HG02884 (cell line): ENCODE data around the gene ZNF503.
A peak's percentile ranks its signal among the peaks of the same experiment; 100 is the strongest.
"Not testable (repeated sequence)": the region's sequence is repeated elsewhere in the genome, so short reads cannot be mapped to it uniquely, and the experiment has no call there.

Experiments
- ATAC-seq: cut with Tn5 transposase; IDR thresholded peaks from one replicate; pipeline ENCODE4 v1.9.1; 2021; ENCODE audit warnings: mild to moderate bottlenecking, moderate library complexity; ENCODE audit not compliant: unreplicated experiment

Gene ZNF503

DNA sequence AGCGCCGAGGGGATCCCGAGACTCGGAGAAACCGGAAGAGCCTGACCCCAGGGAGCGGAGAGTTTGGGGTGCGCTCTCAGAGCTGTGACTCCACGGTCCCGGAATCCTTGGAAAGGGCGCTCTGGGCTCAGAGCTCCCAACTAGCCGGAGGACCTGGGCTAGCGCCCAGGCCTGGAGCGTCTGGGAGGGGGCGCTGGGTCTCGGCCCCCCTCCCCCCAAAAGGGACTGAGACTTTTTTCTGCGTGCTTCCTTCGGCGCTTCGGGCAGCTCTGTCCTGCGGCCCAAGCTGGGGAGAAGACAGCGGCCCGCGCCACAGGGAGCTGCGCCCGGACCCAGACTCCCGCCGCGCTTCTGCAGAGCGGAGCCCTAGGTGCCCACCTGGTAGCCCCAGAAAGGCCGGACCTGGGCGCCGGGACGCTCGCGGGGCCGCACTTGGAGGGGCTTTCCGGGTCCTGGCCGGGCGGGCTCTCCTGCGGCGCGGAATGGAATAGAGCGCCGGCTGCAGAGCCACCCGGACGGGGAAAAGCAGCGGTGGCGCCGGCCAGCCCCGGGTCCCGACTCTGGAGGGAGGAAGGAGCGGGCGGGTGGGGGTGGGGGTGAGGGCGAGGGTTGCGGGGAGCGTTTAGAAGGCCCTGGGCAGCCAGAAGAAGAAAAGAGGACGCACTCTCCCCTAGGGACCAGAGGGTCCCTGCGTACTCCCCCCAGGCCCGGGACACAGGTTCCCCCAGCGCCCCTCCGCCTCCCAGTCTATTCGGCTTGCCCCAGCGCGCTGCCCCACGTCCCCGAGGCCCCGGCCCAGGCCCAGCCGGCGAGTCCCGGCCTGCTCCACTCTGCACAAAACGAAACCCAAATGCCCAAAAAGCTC, 4.7 kb downstream of the ZNF503 start:
- ATAC-seq, result no peak

DNA sequence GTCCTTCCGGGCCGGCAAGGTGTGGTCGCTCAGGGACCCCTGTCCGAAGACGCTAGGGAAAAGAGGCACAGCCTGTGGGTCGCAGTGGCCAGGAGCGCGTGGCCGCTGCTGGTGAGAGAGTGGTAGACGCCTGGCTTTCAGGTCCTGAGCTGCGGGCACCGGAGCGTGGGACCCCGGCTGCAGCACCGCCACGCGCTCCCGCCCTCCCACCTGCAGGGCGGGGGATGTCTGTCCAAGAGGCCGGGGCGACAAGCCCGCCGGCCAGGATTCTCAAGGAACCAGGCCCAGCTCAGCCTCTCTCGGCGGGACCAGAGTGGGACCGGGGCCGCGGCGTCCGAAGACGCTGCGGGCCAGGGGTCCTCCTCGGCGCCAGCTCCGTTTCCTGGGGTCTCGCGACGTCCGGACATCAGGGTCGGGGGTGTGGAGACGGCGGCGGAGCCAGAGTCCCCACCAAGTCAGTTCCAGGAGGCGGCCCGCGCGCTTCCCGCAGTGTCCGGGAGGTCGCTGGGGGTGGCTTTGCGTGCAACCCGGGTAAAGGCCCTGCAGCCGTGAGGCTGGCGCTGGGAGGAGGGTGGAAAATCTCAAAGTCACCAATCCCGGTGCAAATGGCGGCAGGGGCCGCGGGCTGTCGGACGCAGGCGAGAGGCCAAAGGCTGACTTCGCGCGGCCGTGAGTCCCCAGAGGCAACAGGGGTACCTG, 5.5 kb downstream of the ZNF503 start:
- no peak for ATAC-seq

DNA sequence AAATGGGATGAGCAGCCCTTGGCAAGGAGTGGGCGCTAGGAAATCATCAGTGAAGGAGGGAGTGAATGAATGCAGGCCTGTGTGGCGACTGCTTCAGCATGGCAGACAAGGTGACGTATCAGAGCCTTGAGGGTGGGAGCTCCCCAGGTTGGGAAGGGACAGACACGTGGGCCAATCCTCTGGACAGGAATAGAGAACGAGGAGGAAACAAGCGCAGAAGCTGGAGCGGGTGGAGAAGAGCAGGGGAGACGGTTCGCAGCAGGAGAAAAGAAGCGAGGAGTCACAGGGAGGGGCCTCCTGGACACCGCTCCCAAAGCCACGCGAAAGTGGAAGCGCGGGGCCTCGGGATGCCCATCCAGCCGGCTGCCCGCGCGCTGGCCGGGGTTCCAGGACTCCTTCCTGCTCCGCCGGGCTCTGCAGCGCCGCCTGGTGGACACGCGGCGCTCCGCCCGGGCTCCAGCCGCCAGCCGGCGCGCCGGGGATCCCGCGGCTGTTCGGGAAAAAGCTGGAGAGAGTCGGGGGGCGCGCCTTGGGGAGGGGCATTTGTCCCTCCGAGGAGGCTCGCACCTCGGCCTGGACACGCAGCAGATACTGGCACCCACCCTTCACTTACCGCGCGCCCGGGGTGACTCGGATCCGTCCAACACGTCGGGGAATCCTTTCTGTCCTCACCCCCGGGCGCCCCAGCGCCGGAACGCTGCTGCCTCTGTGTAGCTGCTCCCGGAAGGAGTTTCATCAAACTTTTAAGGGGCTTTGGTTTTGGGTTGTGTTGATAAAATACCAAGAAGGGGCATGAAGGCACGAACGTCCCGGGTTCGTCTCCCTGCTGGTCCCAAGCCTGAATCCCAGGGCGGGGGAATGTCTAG, 6.3 kb downstream of the ZNF503 start:
- no peak for ATAC-seq

- no peak for ATAC-seq
These were observed 7.3 kb downstream of the ZNF503 start for GRCh38 chr10:75394221-75394620.

DNA sequence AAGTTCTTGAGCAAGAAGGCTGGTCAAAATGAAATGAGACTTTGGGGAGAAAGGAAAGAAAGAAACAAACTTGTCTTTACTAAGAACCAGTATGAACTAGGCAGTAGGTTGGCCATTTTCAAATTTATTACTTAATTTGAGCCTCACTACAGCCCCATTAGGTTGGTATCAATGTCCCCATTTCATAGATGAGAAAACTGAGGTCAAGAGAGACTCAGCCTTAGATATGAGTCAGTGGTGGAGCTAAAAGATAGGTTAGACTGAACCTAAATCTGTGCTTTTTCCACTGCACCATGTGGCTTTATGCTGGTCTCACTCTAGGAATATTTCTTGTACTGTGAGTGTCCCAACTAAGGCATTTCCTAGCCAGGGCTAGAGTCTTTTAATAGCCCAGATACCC, 8.8 kb downstream of the ZNF503 start:
- ATAC-seq, result no peak

GRCh38 chr10:75392271-75392670, 9.3 kb downstream of the ZNF503 start:
- no peak for ATAC-seq

GRCh38 chr10:75390178-75390577, 11.4 kb downstream of the ZNF503 start:
- no peak for ATAC-seq

DNA sequence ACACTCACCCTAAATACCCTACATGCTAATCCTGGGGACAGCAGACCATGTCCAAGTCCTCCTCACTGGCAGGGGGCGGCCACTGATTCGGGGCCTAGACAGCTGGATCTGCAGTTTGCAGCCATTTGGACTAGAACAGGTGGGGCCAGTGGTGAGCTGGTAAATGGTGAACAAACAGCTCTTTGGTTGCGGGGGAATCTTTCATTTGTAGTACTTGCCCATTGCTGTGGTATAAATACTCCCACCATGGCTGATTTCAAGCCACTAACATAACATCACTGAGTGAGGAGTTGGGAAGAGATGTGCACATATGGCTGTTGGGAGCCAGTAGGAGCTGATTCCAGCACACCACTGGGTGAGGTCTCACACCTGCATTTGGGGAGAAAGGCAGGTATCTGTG, 13.5 kb downstream of the ZNF503 start:
- ATAC-seq, result no peak

DNA sequence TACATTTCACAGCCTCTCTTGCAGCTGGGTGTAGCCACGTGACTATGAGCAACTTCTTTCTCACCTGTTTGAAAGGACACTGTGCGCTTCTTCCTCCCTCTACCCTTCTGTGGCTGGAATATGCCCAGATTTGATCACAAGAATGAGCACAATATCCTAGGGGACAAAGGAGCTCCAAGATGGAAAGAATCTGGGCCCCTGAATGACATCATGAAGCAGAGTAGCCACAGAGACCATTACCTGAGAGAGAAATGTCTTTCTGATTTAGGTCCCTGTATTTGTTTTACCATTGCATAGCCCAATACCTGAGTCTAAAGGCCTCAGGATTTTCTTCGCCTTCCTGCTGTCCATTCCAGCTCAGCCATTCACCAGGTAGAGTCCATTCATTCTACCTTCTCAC, 15.4 kb downstream of the ZNF503 start:
- ATAC-seq, result no peak

DNA sequence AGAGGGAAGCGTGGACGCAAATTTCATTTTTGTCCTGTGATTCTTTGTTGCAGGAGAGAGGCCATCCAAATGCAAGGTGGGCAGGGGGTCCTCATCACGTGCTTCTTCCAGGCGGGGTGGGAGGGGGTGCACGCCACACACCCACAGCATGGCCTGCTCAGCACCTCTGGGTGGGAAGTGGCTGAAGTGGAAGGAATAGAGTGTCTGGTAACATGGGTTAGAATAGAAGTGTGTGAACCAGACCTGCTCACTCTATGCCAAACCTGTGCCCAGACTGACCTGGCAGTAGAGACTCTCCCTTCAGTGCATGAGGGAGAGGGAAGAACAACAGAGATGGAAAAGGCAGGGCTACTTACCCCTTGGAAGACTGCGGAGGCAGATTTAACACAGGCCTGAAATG, 21.7 kb downstream of the ZNF503 start:
- ATAC-seq, result no peak

DNA sequence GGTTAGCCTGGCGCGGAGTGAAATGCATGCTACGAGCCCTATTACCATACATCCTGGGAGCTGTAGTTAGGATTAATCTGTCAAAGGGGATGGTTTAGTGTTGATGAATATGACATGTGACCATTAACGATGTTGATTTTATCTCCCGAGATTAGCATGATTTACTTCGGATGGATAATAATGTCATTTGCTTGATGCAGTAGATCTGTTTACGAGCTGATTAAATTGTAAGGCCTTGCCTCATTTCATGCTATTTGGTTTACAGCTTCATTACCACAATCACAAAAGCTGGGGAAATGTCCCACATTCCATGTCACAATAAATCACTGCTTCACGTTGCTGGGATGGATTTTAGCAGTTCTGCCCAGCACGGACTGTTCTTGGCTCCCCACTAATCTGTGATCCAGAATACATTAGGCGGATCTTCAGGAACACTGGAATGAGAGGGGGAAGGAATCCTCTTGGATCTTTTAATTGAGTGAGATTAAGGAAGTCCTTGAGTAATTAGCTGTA, 22.3 kb downstream of the ZNF503 start:
- ATAC-seq, result no peak

- ATAC-seq, result no peak
These were observed 23.2 kb downstream of the ZNF503 start for GRCh38 chr10:75378379-75378778.

GRCh38 chr10:75377869-75378268, 23.7 kb downstream of the ZNF503 start:
- no peak for ATAC-seq

DNA sequence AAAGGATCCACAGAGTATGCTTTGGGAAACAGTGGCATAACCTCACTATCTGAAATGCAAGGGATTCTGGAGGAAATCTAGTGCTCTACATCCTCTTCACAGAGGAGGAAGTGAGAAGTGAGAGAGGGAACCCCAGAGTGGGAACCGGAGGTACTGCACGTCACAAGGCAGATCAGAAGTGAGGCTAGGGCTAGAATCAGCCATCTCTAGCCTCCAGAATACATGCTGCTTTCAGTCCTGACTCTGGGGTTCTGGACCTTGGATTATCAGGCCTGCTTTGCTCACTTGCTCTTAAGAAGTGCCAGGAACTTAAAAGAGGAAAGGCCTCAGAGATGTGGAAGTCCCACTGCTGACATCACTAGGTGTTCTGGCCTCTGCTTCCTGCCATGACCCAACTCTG, 25.7 kb downstream of the ZNF503 start:
- ATAC-seq, result peak; percentile 97

DNA sequence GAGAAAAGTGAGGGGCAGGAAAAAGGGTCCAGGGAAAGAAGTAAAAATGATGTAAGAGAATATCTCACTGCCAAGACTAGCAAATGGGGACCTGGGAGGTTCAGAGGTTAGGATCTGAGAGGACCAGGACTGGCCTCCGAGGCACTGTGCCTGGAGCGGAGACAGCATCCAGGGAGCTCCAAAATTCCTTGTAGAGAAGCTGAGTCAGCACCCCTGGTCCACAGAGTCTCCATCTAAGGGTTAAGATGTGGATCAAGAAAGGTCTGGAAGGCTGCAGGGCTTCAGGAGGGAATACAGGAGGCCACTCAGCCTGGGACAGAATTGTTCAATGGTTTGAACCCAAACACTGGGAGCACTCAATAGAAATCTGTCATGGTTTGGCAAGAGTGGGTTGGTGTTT, 30.6 kb downstream of the ZNF503 start:
- no peak for ATAC-seq

- not testable (repeated sequence) for ATAC-seq
These were observed 31.7 kb downstream of the ZNF503 start for GRCh38 chr10:75369838-75370237.

- ATAC-seq, result no peak
These were observed 33.7 kb downstream of the ZNF503 start for GRCh38 chr10:75367901-75368300.

- ATAC-seq, result no peak
These were observed 34.5 kb downstream of the ZNF503 start for GRCh38 chr10:75367021-75367487.

GRCh38 chr10:75363431-75363830, 38.1 kb downstream of the ZNF503 start:
- ATAC-seq, result no peak

DNA sequence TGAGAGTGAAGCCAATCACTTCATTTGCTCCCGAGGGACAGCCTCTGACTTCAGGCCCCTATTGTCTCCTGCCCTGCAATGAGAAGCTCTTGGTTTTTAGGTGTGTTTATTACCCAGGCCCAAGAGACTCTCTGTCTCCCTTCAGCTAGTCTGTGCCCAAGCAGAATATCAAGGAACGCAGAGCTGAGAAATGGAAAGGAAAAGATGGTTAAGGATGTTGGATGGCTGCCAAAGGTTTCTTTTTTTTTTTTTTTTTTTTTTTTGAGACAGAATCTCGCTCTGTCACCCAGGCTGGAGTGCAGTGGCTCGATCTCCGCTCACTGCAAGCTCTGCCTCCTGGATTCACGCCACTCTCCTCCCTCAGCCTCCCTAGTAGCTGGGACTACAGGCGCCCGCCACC, 41.7 kb downstream of the ZNF503 start:
- ATAC-seq, result not testable (repeated sequence)

- ATAC-seq, result no peak
These were observed 42.6 kb downstream of the ZNF503 start for GRCh38 chr10:75358835-75359421.
